Kidney epithelial cell (primary cell): Measurements from ENCODE around the gene CCR8. TPM values are rescaled to one million over a fixed set of nuclear protein-coding genes. Genes with fewer than 3 reads are reported as not detected.

Source experiments
- DNase-seq: peaks from one replicate; pipeline ENCODE4 v3.0.0-alpha.2; 2010; ENCODE audit warnings: low read depth
- H3K27me3 ChIP-seq: 2 replicates; pipeline ENCODE4 v1.6.0; 2011; ENCODE audit warnings: low read length; ENCODE audit not compliant: control insufficient read depth, insufficient read depth
- H3K36me3 ChIP-seq: 2 replicates; pipeline ENCODE4 v1.5.1; 2011; ENCODE audit warnings: low read length; ENCODE audit not compliant: control insufficient read depth, insufficient read depth
- H3K4me3 ChIP-seq: 2 replicates; pipeline ENCODE4 v1.5.1; 2011; ENCODE audit warnings: low read depth, mild to moderate bottlenecking, control low read depth, low read length
- total RNA-seq: library from RNA; depleted of rRNA; stranded (reverse); fragments of >200 nt; gene quantifications from 2 replicates; pipeline ENCODE4 v1.2.3, GENCODE V29; 2015
- TF ChIP-seq, protein P1 (sequence below): IDR thresholded peaks from 2 replicates; pipeline ENCODE4 v1.5.1; 2011; ENCODE audit warnings: mild to moderate bottlenecking, moderate library complexity, low read length, control low read depth, inconsistent platforms; ENCODE audit not compliant: insufficient read depth, poor library complexity, severe bottlenecking

Gene CCR8
- total RNA-seq, 1 donor from 2014 or later = not detected

DNA sequence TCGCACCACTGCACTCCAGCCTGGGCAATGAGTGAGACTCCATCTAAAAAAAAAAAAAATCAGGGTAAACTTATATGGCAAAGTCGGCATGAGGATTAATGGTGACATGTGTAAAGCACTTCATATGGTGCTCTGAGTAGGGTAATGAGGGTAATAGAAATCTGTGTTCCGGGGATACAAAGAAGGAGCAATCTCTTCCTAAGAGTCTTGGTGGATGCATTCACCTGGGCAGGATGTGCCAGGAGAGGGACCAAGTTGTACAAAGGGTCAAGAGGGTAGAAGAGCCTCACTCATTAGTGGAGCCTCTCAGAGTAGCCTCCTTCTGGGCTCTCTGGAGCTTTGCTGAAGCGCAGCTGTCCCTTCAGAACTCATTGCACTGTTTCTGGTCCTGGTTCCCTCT is 40.4 kb upstream of the CCR8 start:
- no peak for DNase-seq
- no peak overlapping the region for H3K4me3 ChIP-seq
- H3K27me3 ChIP-seq = no peaks in the 10 kb centered on the region
- no peaks in the 10 kb centered on the region for H3K36me3 ChIP-seq
- TF ChIP-seq, protein P1, sequence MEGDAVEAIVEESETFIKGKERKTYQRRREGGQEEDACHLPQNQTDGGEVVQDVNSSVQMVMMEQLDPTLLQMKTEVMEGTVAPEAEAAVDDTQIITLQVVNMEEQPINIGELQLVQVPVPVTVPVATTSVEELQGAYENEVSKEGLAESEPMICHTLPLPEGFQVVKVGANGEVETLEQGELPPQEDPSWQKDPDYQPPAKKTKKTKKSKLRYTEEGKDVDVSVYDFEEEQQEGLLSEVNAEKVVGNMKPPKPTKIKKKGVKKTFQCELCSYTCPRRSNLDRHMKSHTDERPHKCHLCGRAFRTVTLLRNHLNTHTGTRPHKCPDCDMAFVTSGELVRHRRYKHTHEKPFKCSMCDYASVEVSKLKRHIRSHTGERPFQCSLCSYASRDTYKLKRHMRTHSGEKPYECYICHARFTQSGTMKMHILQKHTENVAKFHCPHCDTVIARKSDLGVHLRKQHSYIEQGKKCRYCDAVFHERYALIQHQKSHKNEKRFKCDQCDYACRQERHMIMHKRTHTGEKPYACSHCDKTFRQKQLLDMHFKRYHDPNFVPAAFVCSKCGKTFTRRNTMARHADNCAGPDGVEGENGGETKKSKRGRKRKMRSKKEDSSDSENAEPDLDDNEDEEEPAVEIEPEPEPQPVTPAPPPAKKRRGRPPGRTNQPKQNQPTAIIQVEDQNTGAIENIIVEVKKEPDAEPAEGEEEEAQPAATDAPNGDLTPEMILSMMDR = no peak

DNA sequence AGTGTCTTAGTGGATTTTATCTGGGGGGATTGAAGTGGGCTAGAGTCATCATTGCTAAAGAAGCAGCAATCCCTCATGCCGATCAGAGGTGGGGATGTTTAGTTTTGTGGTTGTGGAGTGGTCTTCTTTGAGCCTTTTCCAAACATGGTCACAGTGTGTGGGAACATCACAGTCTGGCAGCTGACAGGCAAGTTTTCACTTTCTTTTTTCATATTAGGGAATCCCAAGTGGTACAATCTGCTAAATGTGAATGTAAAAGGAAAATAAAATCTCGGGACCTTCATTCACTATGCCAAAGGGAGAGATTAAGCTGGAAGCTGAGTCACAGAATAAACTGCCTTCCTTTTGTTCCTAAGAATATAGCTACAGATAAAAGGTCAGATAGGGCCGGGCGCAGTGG is 39.3 kb upstream of the CCR8 start:
- TF ChIP-seq, protein P1 = no peak
- Histone ChIP-seq H3K27me3 (no peaks in the 10 kb centered on the region), H3K36me3 (no peaks in the 10 kb centered on the region), H3K4me3 (no peak overlapping the region)
- DNase-seq = no peak

DNA sequence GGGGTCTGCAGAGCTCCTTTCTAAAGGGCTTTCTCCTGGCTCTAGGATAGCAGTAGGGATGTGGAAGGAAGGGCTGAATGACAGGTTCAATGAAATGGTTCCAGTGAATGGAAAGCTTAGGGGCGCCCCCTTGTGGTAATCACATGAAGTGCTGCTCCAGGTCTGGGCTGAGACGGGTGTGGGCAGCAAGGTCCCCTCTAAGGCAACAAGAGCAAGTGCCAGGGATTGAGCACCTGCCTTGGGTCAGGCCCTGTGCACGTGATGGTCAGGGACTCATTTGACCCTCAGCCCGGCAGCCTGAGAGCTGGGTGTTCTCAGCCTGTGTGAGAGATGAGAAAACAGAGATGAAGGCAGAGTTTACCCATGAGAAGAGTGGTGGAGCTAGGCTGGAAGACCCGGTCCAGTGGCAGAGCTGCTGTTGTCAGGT is 37.6 kb upstream of the CCR8 start:
- H3K27me3 ChIP-seq = no peaks in the 10 kb centered on the region
- TF ChIP-seq, protein P1 = peak; percentile 90
- no peak overlapping the region for H3K4me3 ChIP-seq
- DNase-seq = no peak
- no peaks in the 10 kb centered on the region for H3K36me3 ChIP-seq

DNA sequence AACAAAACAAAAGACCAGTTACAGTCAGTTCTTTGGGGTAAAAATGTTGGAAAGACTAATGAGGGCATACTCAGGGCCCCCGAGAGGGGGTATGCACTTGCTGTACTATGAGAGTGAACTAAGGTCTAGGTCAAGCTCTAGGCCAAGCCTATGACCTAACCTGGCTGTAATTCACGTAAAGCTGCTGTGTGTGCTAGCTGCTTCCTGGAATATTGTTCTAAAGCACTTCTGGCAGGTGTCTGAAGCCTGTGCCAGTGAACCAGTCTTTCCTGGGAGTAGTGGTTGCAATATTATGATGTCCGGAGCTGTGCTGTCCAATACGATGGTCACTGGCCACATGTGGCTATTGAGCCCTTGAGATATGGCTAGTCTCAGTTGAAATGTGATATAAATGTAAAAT is 36.5 kb upstream of the CCR8 start:
- H3K27me3 ChIP-seq = no peaks in the 10 kb centered on the region
- no peak for DNase-seq
- no peaks in the 10 kb centered on the region for H3K36me3 ChIP-seq
- H3K4me3 ChIP-seq = no peak overlapping the region
- TF ChIP-seq, protein P1 = no peak

DNA sequence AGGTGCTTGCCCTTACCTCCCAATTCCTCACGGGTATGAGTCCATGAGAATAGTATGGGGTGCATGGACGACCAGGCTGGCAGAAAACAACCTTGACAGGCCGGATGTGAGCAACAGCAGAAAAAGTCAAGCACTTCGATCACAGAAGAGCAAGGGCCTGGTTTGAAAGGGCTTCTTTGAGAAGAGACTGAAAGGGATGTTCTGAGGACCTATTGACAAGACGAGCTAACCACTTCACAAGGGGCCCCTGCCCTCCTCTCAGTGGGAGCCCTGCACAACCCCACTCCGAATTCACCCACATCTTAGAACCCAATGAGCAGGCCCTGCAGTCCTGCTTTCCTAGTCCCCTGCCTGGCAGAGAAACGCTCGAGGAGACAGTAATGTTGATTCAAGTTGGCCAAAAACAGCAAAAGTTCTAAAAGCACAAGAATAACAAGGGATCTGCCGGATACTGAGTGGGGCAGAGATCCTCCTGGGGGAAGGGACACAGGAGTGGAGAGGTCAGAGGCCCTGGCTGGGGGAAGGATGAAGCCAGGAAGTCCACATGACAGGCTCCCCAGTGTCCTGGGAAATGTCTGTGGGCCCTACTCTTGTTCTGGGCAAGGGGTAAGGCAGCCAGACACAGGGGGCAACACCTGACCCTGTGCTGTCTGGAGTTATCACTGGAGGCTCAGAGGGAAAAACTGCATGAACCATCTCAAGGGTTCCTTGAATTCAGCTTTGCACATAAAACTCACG is 34.9 kb upstream of the CCR8 start:
- no peaks in the 10 kb centered on the region for H3K36me3 ChIP-seq
- TF ChIP-seq, protein P1 = no peak
- no peak overlapping the region for H3K4me3 ChIP-seq
- DNase-seq = no peak
- H3K27me3 ChIP-seq = no peaks in the 10 kb centered on the region

DNA sequence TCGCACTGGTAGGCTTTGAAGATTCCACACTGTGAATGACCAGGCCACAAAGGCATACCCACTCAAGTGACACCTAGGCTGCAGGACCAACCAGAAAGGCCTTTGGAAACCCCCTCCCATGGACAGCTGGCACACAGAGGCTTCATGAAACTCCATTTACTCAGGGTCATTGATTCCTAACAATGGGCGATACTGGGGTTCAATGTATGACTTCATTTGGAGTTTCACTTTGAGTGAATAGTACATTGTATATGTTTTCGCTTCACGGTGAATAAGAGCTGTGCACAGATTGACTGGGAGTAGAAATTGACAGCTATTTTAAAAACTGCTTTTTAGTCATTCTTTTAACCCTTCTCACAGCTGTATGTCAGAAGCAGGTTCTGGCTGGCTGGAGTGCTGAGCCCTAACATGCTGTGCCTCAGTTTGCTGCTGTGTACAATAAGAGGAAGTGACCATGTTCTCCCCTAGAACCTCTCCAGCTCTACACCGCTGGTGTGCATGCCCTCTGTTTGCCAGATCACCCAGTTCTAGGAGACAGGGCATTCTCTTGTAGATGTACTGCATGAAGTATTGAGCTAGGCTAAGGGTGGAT is 34.2 kb upstream of the CCR8 start:
- Histone ChIP-seq H3K4me3 (no peak overlapping the region), H3K36me3 (no peaks in the 10 kb centered on the region), H3K27me3 (no peaks in the 10 kb centered on the region)
- no peak for DNase-seq
- TF ChIP-seq, protein P1 = no peak
